ENCODE data around the gene ESR2. TPM values are rescaled to one million over a fixed set of nuclear protein-coding genes. Genes with fewer than 3 reads are reported as not detected.

ESR2 gene
- total RNA-seq (2021), result 0.11 and 0.15 TPM in 2 replicates
- long read RNA-seq, partial matches to known transcripts, result 1 of 4 reads
- long read RNA-seq, other reads (novel, unspliced or antisense), result 3 of 4 reads

GRCh38 chr14:64293976-64294671 is at the start of gene ESR2:
TSS of gene ESR2 (minus strand) at chr14:64294371. CDS start at chr14:64282985, 11,386 bp downstream.
- H3K18ac ChIP-seq (ENCODE audit: insufficient read length, low read depth, low read length), result no peak within 1 kb of the TSS
- H4K8ac ChIP-seq (replicated peaks; ENCODE audit: insufficient read length, low read depth, low read length), result no peak within 1 kb of the TSS
- no peak within 1 kb of the TSS for H2AK5ac ChIP-seq (ENCODE audit: insufficient read length, low read length)
- H4K20me1 ChIP-seq (ENCODE audit: control insufficient read depth, insufficient read depth, insufficient read length), result no peaks in the 10 kb centered on the region
- H3K79me1 ChIP-seq (ENCODE audit: insufficient read depth, low read depth, low read length, poor library complexity, severe bottlenecking), result no peaks in the 10 kb centered on the region
- no peak within 1 kb of the TSS; the same call in 1 of the 2 replicates for H3K14ac ChIP-seq (ENCODE audit: insufficient read depth, low read length)
- no peak within 1 kb of the TSS for H3K23ac ChIP-seq (ENCODE audit: insufficient read length, low read depth, low read length)
- H3T11ph ChIP-seq (ENCODE audit: low read length), result no peak within 1 kb of the TSS
- H3K4ac ChIP-seq (ENCODE audit: low read depth, low read length), result no peak within 1 kb of the TSS
- peaks cover 13% of the 10 kb centered on the region for H3K23me2 ChIP-seq (ENCODE audit: insufficient read length, low read depth, low read length, poor library complexity, severe bottlenecking)
- no peak within 1 kb of the TSS for H2BK15ac ChIP-seq (ENCODE audit: low read depth, low read length)
- no peak within 1 kb of the TSS for H3K27ac ChIP-seq (ENCODE audit: insufficient read length, low read depth, low read length)
- no peaks in the 10 kb centered on the region for H3K79me2 ChIP-seq (ENCODE audit: insufficient read depth, low read length)
- Mint-ChIP-seq H3K36me3 (ENCODE audit: insufficient read depth in 1 of 3, low read depth in 3 of 3) (no peaks in the 10 kb centered on the region), H3K9me3 (no peaks in the 10 kb centered on the region), H3K4me3 (peak within 1 kb of the TSS; percentile 63 to 82), H3K27me3 (ENCODE audit: low read depth) (peaks cover 35% of the 10 kb centered on the region), H3K27ac (peak within 1 kb of the TSS in 1 of 3 experiments; percentile 61; a peak in 1 of 7 replicates), H3K4me1 (peaks cover 9 to 15% of the 10 kb centered on the region in 2 experiments)
- H2BK20ac ChIP-seq (ENCODE audit: low read depth, low read length, poor library complexity, severe bottlenecking), result no peak within 1 kb of the TSS
- no peak within 1 kb of the TSS for H3K56ac ChIP-seq (ENCODE audit: insufficient read length, low read depth, low read length)
- no CpG with 5 or more reads among the region's 49 CpGs for WGBS (ENCODE audit: extremely low coverage, insufficient read length, low lambda C conversion rate)
- H4K91ac ChIP-seq (ENCODE audit: insufficient read length, low read depth, low read length), result no peak within 1 kb of the TSS
- H2BK12ac ChIP-seq (ENCODE audit: insufficient read length, low read depth, low read length), result no peak within 1 kb of the TSS
- TF ChIP-seq CTCF (conservative IDR thresholded peaks at IDR 0.05), result peak; percentile 28; the same call in 1 of the 3 replicates
- peak within 1 kb of the TSS; percentile 52 for H3K4me2 ChIP-seq (ENCODE audit: insufficient read depth, insufficient read length, low read length)
- no peaks in the 10 kb centered on the region for H3K9me3 ChIP-seq (ENCODE audit: control insufficient read depth, low read depth, low read length)
- H2BK5ac ChIP-seq (ENCODE audit: insufficient read length, low read length), result no peak within 1 kb of the TSS
- no peaks in the 10 kb centered on the region for H3K4me1 ChIP-seq (ENCODE audit: insufficient read depth, low read length)
- no peak within 1 kb of the TSS for H3K9ac ChIP-seq (ENCODE audit: extremely low read depth, insufficient read length, low read length)
- peaks cover 8% of the 10 kb centered on the region; the same call in 1 of the 2 replicates for H3K27me3 ChIP-seq (ENCODE audit: insufficient read depth, low read length)
- no peak within 1 kb of the TSS for H2BK120ac ChIP-seq (ENCODE audit: low read depth, low read length, poor library complexity, severe bottlenecking)
- no peak within 1 kb of the TSS for H2AFZ ChIP-seq (ENCODE audit: low read length)
- no peak within 1 kb of the TSS for H4K5ac ChIP-seq (ENCODE audit: insufficient read length, low read depth, low read length)
- peak; percentile 56 for DNase-seq
